NCI-H2196 (cell line): ENCODE results near the gene MYH16.
"Not testable (repeated sequence)": the region's sequence is repeated elsewhere in the genome, so short reads cannot be mapped to it uniquely, and the experiment has no call there.

Experiments
- DNase-seq: peaks from one replicate; lab custom pipeline; 2025; ENCODE audit not compliant: unreplicated experiment; lab: John Stamatoyannopoulos, UW

The MYH16 gene

DNA sequence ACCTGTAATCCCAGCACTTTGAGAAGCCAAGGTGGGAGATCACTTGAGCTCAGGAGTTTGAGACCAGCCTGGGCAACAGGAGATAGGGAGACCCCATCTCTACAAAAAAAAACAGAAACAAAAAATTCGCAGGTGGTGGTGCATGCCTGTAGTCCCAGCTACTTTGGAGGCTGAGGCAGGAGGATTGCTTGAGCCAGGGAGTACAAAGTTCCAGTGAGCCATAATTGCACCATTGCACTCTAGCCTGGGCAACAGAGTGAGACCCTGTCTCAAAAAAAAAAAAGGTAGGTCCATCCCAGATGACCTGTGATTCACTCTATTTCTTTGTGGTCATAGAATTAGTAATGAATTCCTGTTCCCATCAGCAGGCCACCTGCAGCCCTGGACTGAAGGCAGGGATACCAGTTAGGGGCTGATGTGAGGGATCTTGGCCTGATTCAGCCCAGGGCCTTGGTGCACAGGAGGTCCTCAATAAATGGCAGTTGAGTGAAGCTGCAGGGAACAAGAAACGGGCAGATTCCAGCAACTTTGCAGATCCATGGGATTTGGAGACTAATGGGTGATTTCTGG, at the start of gene MYH16:
MYH16 (plus strand) TSS at position 364 of the 570 bp plus-strand sequence.
- no peak for DNase-seq

- DNase-seq, result not testable (repeated sequence)
These were observed 48.3 kb upstream of the MYH16 start for GRCh38 chr7:99224263-99224898.

GRCh38 chr7:99224899-99225265, 47.8 kb upstream of the MYH16 start:
- DNase-seq, result no peak

DNA sequence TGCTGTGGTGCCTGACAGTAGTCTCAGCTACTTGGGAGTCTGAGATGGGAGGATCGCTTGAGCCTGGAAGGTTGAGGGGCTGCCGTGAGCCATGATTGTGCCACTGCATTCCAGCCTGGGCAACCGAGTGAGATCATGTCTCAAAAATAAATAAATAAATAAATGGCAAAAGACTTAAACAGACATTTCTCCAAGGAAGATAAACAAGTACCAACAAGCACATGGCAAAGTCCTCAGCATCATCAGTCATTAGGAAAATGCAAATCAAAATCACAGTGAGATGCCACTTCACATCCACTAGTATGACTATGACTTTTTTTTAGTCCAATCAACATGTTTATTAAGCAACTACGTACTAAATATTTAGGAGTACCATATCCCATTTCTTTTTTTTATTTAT, 43.4 kb upstream of the MYH16 start:
- no peak for DNase-seq

DNA sequence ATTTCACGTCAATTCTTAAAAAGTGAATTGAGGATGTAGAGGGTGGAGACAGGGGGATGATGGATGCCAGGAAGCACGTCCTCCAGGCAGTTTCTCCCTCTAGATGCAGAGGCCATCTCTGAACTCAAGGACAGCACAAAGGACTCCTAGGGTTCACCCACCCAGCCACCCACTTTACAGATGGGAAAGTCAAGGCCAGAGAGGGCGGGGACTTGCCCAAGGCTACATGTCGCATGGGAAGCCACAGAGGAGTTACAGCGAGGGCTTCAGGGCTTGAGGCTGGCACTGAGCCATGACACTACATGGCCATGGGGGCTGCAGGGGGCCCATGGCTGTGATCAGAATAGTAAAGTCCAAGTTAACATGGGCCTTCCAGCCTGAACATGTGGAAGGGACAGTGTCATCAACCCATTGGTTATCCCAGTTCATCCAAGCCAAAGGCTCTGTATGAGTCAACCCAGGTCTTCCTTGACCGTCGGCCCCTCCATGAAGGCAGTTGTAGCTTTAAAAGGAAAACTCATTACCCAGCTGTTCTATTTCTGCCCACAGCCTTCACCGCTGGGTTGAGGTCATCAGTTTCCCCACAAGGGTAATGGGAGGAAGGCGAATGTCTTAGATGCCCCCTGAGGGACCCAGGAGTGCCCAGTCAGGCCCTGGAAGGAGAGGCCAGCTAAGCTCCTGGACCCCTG, 40.4 kb upstream of the MYH16 start:
- no peak for DNase-seq

- DNase-seq, result not testable (repeated sequence)
These were observed 39.7 kb upstream of the MYH16 start for GRCh38 chr7:99232955-99233354.

DNA sequence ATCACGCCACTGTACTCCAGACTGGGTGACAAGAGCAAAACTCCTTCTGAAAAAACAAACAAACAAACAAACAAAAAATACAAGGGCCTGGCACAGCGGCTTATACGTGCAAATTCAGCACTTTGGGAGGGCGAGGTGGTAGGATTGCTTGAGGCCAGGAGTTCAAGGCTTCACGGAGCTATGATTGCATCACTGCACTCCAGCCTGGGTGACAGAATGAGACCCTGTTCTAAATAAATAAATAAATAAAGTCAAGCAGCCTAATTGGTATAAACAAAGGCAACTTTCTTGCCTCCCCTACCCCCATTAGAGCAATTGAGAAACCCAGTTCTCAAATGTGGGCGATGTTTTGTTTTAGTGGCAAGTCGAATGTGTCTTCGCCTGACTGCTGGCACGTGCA, 38.5 kb upstream of the MYH16 start:
- no peak for DNase-seq

- DNase-seq, result no peak
These were observed 36.7 kb upstream of the MYH16 start for GRCh38 chr7:99235925-99236324.

DNA sequence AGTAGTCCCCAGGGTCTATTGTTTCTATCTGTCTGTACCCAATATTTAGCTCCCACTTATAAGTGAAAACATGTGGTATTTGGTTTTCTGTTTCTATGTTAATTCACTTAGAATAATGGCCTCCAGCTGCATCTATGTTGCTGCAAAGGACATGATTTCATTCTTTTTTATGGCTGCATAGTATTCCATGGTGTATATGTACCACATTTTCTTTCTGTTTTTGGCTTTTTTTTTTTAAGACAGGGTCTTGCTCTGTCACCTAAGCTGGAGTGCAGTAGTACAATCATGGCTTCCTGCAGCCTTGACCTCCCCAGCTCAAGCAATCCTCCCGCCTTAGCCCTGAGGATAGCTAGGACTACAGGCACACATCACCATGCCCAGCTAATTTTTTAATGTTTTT, 34.8 kb upstream of the MYH16 start:
- DNase-seq, result not testable (repeated sequence)

- no peak for DNase-seq
These were observed 33.9 kb upstream of the MYH16 start for GRCh38 chr7:99238558-99239341.

- no peak for DNase-seq
These were observed 30.0 kb upstream of the MYH16 start for GRCh38 chr7:99242682-99243081.

- DNase-seq, result no peak
These were observed 28.8 kb upstream of the MYH16 start for GRCh38 chr7:99243751-99244337.

- no peak for DNase-seq
These were observed 27.7 kb upstream of the MYH16 start for GRCh38 chr7:99244939-99245338.

- DNase-seq, result no peak
These were observed 24.1 kb upstream of the MYH16 start for GRCh38 chr7:99248391-99249095.

DNA sequence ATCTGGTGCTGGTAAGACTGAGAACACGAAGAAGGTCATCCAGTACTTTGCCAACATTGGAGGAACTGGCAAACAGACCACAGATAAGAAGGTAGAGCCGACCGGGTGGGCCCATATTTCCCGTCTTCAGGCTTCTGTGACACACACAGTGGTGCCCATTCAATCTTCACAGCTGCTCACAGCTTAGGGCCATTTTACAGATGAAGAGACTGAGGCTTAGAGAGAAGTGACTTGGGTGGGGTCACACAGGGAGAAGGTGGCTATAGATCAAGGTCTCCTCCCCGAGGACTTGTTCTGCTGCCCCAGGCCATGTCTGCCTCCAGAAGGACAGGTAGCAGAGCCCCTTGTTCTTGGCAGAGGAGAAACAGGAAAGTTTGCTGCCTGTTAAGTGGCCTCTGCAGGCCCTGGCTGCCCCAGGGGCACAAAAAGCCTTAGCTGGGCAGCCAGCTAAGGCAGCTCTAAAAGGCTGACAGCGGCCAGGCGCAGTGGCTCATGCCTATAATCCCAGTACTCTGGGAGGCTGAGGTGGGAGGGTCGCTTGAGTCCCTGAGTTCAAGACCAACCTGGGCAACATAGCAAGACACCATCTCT, 22.6 kb upstream of the MYH16 start:
- no peak for DNase-seq

GRCh38 chr7:99252166-99252895, 20.3 kb upstream of the MYH16 start:
- DNase-seq, result no peak

DNA sequence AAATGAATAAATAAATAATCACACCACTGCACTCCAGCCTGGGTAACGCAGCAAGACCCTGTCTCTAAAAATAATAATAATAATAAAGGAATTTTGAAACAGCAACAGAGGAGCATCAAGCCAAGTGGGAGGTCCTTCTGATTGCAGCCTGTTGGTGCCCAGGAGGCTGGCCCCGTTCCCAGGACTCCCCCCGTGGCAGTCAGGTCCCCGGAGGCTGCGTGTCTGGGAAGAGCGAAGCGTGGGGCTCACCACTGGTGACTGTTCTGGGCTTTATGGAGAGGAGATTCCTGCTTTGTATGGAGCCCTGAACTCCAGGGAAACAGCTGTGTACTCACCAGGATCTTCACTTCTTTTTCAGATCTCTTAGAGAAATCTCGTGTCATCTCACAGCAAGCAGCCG, 19.3 kb upstream of the MYH16 start:
- DNase-seq, result no peak

GRCh38 chr7:99254390-99254789, 18.2 kb upstream of the MYH16 start:
- no peak for DNase-seq

GRCh38 chr7:99255463-99255862, 17.2 kb upstream of the MYH16 start:
- no peak for DNase-seq

DNA sequence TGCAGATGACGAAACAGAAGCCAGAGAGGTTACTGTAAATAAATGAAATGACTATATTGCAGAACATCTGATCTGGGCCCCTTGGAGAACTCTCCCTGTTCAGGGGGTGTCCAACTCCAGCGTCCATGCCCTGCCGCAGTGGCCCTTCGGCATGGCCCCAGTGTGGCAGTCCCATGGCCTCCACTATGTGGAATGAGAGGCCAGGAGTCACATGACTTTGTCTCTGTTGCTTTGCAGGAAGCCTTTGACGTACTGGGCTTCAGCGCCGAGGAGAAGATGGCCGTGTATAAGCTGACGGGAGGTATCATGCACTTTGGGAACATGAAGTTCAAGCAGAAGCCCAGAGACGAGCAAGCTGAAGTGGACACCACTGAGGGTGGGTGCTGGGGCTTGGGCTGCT, 15.6 kb upstream of the MYH16 start:
- no peak for DNase-seq
